IMR-90 (cell line): ENCODE data around the gene CBFA2T3. TPM values are rescaled to one million over a fixed set of nuclear protein-coding genes. Genes with fewer than 3 reads are reported as not detected.

Source experiments
- ATAC-seq: fragments of 200-7000 bp; cut with Tn5 transposase; 2 replicates; pipeline ENCODE4 v1.9.1; 2020; ENCODE audit warnings: low read depth, mild to moderate bottlenecking, moderate library complexity
- BruUV-seq: library from RNA; stranded (reverse); fragments of 400-500 nt; replicated peaks from 2 replicates; lab custom pipeline; 2021; lab: Mats Ljungman, UMichigan
- CTCF ChIA-PET: fragments of 300-600 bp; formaldehyde crosslinking; extraction: SDS; loops from one replicate; lab custom pipeline; 2021; ENCODE audit warnings: antibody characterized with exemption; lab: Yijun Ruan, JAX
- POLR2A ChIA-PET: fragments of 300-600 bp; sonication (Branson Sonifier 250); formaldehyde crosslinking; loops from one replicate; lab custom pipeline; 2022; ENCODE audit warnings: antibody characterized with exemption; ENCODE audit not compliant: unreplicated experiment; lab: Charles Lee
- DNase-seq: peaks from one replicate; pipeline ENCODE4 v3.0.0; 2013
- H2AFZ ChIP-seq: replicated peaks from 2 replicates; pipeline ENCODE3; 2013; ENCODE audit warnings: low read length, mild to moderate bottlenecking; ENCODE audit not compliant: poor library complexity
- H2AK5ac ChIP-seq: 2 replicates; pipeline ENCODE4 v1.6.1; 2013; ENCODE audit warnings: low read depth, low read length, inconsistent platforms
- H2AK9ac ChIP-seq: replicated peaks from 2 replicates; pipeline ENCODE3; 2013; ENCODE audit warnings: mild to moderate bottlenecking, low read depth, low read length, moderate library complexity; ENCODE audit not compliant: poor library complexity
- H2BK120ac ChIP-seq: 2 replicates; pipeline ENCODE4 v1.6.1; 2013; ENCODE audit warnings: low read depth, low read length, inconsistent platforms
- H2BK15ac ChIP-seq: 3 replicates; pipeline ENCODE4 v1.6.1; 2013; ENCODE audit warnings: low read depth, low read length, inconsistent platforms
- H2BK20ac ChIP-seq: 2 replicates; pipeline ENCODE4 v1.6.1; 2013; ENCODE audit warnings: low read depth, mild to moderate bottlenecking, inconsistent platforms, low read length, moderate library complexity
- H2BK5ac ChIP-seq: 2 replicates; pipeline ENCODE4 v1.6.1; 2013; ENCODE audit warnings: mild to moderate bottlenecking, low read depth, low read length, inconsistent platforms; ENCODE audit not compliant: poor library complexity, severe bottlenecking
- H3K14ac ChIP-seq: replicated peaks from 2 replicates; pipeline ENCODE4 v1.6.1; 2013; ENCODE audit warnings: low read depth, low read length, inconsistent platforms
- H3K18ac ChIP-seq: 2 replicates; pipeline ENCODE4 v1.6.1; 2013; ENCODE audit warnings: low read depth, low read length, control low read depth
- H3K23ac ChIP-seq: 2 replicates; pipeline ENCODE4 v1.6.1; 2013; ENCODE audit warnings: low read depth, low read length, inconsistent platforms
- H3K27ac ChIP-seq: 2 replicates; pipeline ENCODE4 v1.5.1; 2013; ENCODE audit warnings: mild to moderate bottlenecking, control low read depth, low read length; ENCODE audit not compliant: insufficient read depth
- H3K27me3 ChIP-seq: 2 replicates; pipeline ENCODE4 v1.6.1; 2013; ENCODE audit warnings: low read length; ENCODE audit not compliant: control insufficient read depth, insufficient read depth
- H3K36me3 ChIP-seq: 2 replicates; pipeline ENCODE4 v1.6.1; 2013; ENCODE audit warnings: low read length, mixed read lengths; ENCODE audit not compliant: control insufficient read depth, insufficient read depth
- H3K4ac ChIP-seq: 2 replicates; pipeline ENCODE4 v1.6.1; 2013; ENCODE audit warnings: low read depth, low read length, inconsistent platforms
- H3K4me1 ChIP-seq: 2 replicates; pipeline ENCODE4 v1.6.1; 2013; ENCODE audit warnings: low read length, mixed read lengths; ENCODE audit not compliant: control insufficient read depth, insufficient read depth
- H3K4me2 ChIP-seq: 2 replicates; pipeline ENCODE4 v1.6.1; 2013; ENCODE audit warnings: low read depth, mild to moderate bottlenecking, control low read depth, low read length, moderate library complexity
- H3K4me3 ChIP-seq: 2 replicates; pipeline ENCODE4 v1.5.1; 2013; ENCODE audit warnings: low read depth, mild to moderate bottlenecking, control low read depth, low read length, moderate library complexity; ENCODE audit not compliant: insufficient read depth
- H3K56ac ChIP-seq: 2 replicates; pipeline ENCODE4 v1.6.1; 2013; ENCODE audit warnings: low read length, inconsistent platforms; ENCODE audit not compliant: insufficient read depth; ENCODE audit errors: extremely low read depth
- H3K79me1 ChIP-seq, 2 experiments: 2 replicates each; pipeline ENCODE4 v1.6.1; 2013; ENCODE audit warnings: low read length in 2 of 2, inconsistent platforms in 1 of 2, low read depth in 1 of 2
- H3K9ac ChIP-seq: 2 replicates; pipeline ENCODE4 v1.6.1; 2013; ENCODE audit warnings: low read depth, low read length, control low read depth
- H3K9me1 ChIP-seq: 2 replicates; pipeline ENCODE4 v1.6.1; 2013; ENCODE audit warnings: low read length, inconsistent platforms; ENCODE audit not compliant: insufficient read depth
- H3K9me3 ChIP-seq: 2 replicates; pipeline ENCODE4 v1.6.1; 2013; ENCODE audit warnings: low read length; ENCODE audit not compliant: control insufficient read depth, insufficient read depth
- H4K20me1 ChIP-seq: 2 replicates; pipeline ENCODE4 v1.6.1; 2013; ENCODE audit warnings: low read length, inconsistent platforms; ENCODE audit not compliant: insufficient read depth
- H4K5ac ChIP-seq: 2 replicates; pipeline ENCODE4 v1.6.1; 2013; ENCODE audit warnings: mild to moderate bottlenecking, low read depth, low read length, control low read depth
- H4K8ac ChIP-seq, 2 experiments: 2 replicates each; pipeline ENCODE4 v1.6.1; 2013; ENCODE audit warnings: low read depth in 2 of 2, low read length in 2 of 2, control low read depth in 1 of 2, inconsistent platforms in 1 of 2
- H4K91ac ChIP-seq: 2 replicates; pipeline ENCODE4 v1.6.1; 2013; ENCODE audit warnings: low read depth, low read length, inconsistent platforms; ENCODE audit not compliant: insufficient read depth
- FOS ChIP-seq: fragments of 150-350 bp; IDR thresholded peaks from 2 replicates; pipeline ENCODE4 v1.6.1; 2016; ENCODE audit warnings: low read depth, low read length
- MAZ ChIP-seq: IDR thresholded peaks from 2 replicates; pipeline ENCODE4 v1.6.1; 2012; ENCODE audit warnings: low read depth, mild to moderate bottlenecking, low read length, improper control_type of control experiment, moderate library complexity, borderline replicate concordance
- NFE2L2 ChIP-seq: fragments of 150-350 bp; IDR thresholded peaks from 2 replicates; pipeline ENCODE4 v1.6.1; 2016; ENCODE audit warnings: low read depth, mild to moderate bottlenecking, low read length
- SMC3 ChIP-seq: fragments of 150-350 bp; IDR thresholded peaks from 2 replicates; pipeline ENCODE4 v1.6.1; 2016; ENCODE audit warnings: low read depth, mild to moderate bottlenecking, antibody characterized with exemption, low read length, moderate library complexity
- WGBS, 2 experiments: methylation state at CpG; one replicate each; pipeline versions ENCODE4 v1.1.5 to v1.1.7; 2013; ENCODE audit warnings: missing lambda C conversion rate in 2 of 2; ENCODE audit not compliant: insufficient read length in 1 of 2; ENCODE audit errors: extremely low coverage in 2 of 2; 5-methylcytosine and 5-hydroxymethylcytosine counted together
- dilution Hi-C: fragments of 300-500 bp; cut with HindIII; formaldehyde crosslinking; loops from one replicate; pipeline ENCODE4 v1.14.3; 2018; ENCODE audit warnings: low sequenced_read_pairs; ENCODE audit not compliant: unreplicated experiment
- in situ Hi-C: fragments of 300-500 bp; cut with MboI; formaldehyde crosslinking; loops from 3 replicates; pipeline ENCODE4 v1.14.3; 2019; ENCODE audit warnings: low sequenced_read_pairs, inconsistent platforms, mixed read lengths
- intact Hi-C: fragments of 100-400 bp; cut with micrococcal nuclease; formaldehyde crosslinking; loops from 2 replicates; pipeline ENCODE4 v1.10.0; 2022
- polyA plus RNA-seq, 3 experiments: library from polyadenylated mRNA; depleted of rRNA; stranded (reverse); fragments of >200 nt; gene quantifications; 2 replicates each; pipeline ENCODE4 v1.2.3, GENCODE V29; 2012; ENCODE audit warnings: low replicate concordance in 1 of 3
- total RNA-seq: library from RNA; depleted of rRNA; stranded (reverse); fragments of >200 nt; gene quantifications from 2 replicates; pipeline ENCODE4 v1.2.3, GENCODE V29; 2012
- TF ChIP-seq, protein P1 (sequence below): fragments of 150-350 bp; IDR thresholded peaks from 2 replicates; pipeline ENCODE4 v1.6.1; 2017; ENCODE audit warnings: mild to moderate bottlenecking, antibody characterized with exemption, low read length, low read depth

The CBFA2T3 gene
- total and polyA plus RNA-seq, 2 of the 4 experiments (the other 2 are of a cell fraction): not detected

DNA sequence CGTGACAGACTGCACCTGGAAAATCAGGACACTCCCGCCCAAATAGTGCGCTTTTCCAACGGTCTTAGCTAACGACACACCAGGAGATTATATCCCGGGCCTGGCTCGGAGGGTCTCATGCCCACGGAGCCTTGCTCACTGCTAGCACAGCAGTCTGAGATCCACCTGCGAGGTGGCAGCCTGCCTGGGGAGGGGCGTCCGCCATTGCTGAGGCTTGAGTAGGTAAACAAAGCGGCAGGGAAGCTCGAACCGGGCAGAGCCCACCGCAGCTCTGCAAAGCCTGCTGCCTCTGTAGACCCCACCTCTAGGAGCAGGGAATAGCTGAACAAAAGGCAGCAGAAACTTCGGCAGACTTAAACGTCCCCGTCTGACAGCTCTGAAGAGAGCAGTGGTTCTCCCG lies 125.4 kb downstream of the CBFA2T3 start:
- Histone ChIP-seq H3K9me1 (0 out of 2 replicates have a peak, but pooled peaks cover 4% of the 10 kb centered on the region), H2BK20ac (no peak overlapping the region), H3K4ac (no peak overlapping the region), H3K56ac (no peak overlapping the region), H3K27me3 (no peaks in the 10 kb centered on the region), H4K5ac (no peak overlapping the region), H3K9ac (no peak overlapping the region), H3K4me1 (peaks cover 6% of the 10 kb centered on the region), H2AK9ac (no peak overlapping the region), H3K79me1 (peaks cover 7 to 29% of the 10 kb centered on the region in 2 experiments), H4K20me1 (peaks cover 28% of the 10 kb centered on the region), H3K4me2 (no peak overlapping the region), H3K18ac (no peak overlapping the region), H4K8ac (no peak overlapping the region), H3K4me3 (no peak overlapping the region), H2BK5ac (no peak overlapping the region), H2AK5ac (no peak overlapping the region), H2AFZ (no peak overlapping the region), H2BK15ac (no peak overlapping the region), H2BK120ac (no peak overlapping the region), H3K23ac (no peak overlapping the region), H4K91ac (no peak overlapping the region), H3K27ac (no peak overlapping the region), H3K36me3 (peaks cover 15% of the 10 kb centered on the region), H3K9me3 (no peaks in the 10 kb centered on the region), H3K14ac (no peak overlapping the region)
- dilution Hi-C loops (no loop called here), in situ Hi-C loops (no loop called here), intact Hi-C loops (no loop called here)
- no peak for ATAC-seq
- WGBS, 2 experiments: 91% methylated on average over 16 of the region's 19 CpGs; no CpG with 5 or more reads in 1 of the 2 experiments
- no peak for DNase-seq
- CTCF ChIA-PET: no interaction called here
- POLR2A ChIA-PET: no interaction called here
- BruUV-seq: no TSS peak
- TF ChIP-seq FOS (no peak), NFE2L2 (no peak), MAZ (no peak), SMC3 (no peak)
- TF ChIP-seq, protein P1, sequence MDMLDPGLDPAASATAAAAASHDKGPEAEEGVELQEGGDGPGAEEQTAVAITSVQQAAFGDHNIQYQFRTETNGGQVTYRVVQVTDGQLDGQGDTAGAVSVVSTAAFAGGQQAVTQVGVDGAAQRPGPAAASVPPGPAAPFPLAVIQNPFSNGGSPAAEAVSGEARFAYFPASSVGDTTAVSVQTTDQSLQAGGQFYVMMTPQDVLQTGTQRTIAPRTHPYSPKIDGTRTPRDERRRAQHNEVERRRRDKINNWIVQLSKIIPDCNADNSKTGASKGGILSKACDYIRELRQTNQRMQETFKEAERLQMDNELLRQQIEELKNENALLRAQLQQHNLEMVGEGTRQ: no peak
